Measurements from ENCODE around the gene COL3A1.

COL3A1 gene

DNA sequence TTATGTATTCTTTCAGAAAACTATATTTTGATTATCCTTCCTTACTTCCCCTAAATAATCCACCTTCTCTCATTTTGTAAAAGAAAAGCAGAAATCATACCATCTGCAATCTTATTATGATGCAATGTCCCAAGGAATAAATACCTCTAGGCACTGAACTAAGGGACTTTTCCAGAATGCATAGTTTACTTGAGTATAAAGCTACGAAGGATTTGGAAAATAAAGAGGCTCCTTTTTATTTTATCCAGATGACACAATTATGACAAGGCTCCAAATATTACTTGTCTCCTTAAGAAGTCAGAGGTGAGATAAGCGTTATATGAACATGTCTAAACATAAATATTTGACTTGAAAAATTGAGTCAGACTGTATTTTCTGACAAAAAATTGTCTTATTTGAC lies 72.1 kb downstream of the COL3A1 start:
- no peak for DNase-seq (ENCODE audit: extremely low read depth, low read depth)
- TF ChIP-seq, protein P1, sequence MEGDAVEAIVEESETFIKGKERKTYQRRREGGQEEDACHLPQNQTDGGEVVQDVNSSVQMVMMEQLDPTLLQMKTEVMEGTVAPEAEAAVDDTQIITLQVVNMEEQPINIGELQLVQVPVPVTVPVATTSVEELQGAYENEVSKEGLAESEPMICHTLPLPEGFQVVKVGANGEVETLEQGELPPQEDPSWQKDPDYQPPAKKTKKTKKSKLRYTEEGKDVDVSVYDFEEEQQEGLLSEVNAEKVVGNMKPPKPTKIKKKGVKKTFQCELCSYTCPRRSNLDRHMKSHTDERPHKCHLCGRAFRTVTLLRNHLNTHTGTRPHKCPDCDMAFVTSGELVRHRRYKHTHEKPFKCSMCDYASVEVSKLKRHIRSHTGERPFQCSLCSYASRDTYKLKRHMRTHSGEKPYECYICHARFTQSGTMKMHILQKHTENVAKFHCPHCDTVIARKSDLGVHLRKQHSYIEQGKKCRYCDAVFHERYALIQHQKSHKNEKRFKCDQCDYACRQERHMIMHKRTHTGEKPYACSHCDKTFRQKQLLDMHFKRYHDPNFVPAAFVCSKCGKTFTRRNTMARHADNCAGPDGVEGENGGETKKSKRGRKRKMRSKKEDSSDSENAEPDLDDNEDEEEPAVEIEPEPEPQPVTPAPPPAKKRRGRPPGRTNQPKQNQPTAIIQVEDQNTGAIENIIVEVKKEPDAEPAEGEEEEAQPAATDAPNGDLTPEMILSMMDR (IDR thresholded peaks at IDR 0.05; ENCODE audit: low read depth, low read length, missing control alignments), result no peak
- no peak overlapping the region for H3K4me3 ChIP-seq (replicated peaks; ENCODE audit: low read depth, low read length)

- no peak for DNase-seq (ENCODE audit: extremely low read depth, low read depth)
- TF ChIP-seq, protein P1 (IDR thresholded peaks at IDR 0.05; ENCODE audit: low read depth, low read length, missing control alignments), result no peak
- H3K4me3 ChIP-seq (replicated peaks; ENCODE audit: low read depth, low read length), result no peak overlapping the region
These were observed 73.2 kb downstream of the COL3A1 start for GRCh38 chr2:189047171-189047888.

- no peak overlapping the region for H3K4me3 ChIP-seq (replicated peaks; ENCODE audit: low read depth, low read length)
- TF ChIP-seq, protein P1 (IDR thresholded peaks at IDR 0.05; ENCODE audit: low read depth, low read length, missing control alignments), result no peak
- DNase-seq (ENCODE audit: extremely low read depth, low read depth), result no peak
These were observed 74.0 kb downstream of the COL3A1 start for GRCh38 chr2:189048189-189048588.

GRCh38 chr2:189049709-189050164 lies 75.6 kb downstream of the COL3A1 start:
- TF ChIP-seq, protein P1 (IDR thresholded peaks at IDR 0.05; ENCODE audit: low read depth, low read length, missing control alignments), result no peak

DNA sequence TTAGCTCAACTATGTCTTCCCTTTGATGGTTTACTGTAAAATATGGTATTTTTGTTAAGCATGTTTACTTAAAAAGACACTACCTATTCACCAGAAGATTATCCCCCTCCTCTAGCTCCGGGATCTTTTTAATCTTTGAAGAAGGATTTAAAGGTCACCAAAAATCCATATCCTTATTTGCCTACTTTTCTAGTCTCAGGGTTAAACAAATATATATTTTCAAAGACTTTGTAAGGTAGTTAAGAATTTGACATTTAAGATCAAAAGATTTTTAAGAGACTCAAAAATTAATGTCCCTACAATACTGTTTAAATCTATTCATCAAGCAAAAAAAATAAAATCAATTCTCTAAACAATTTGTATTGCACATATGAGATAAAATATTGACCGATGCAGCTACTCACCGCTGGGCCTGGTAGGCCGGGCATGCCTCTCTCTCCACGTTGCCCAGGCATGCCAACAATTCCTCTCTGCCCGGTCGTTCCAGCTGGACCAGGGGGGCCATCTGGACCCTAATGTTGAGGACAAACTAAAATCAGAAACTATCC lies 76.1 kb downstream of the COL3A1 start:
- no peak overlapping the region for H3K4me3 ChIP-seq (replicated peaks; ENCODE audit: low read depth, low read length)
- no peak for DNase-seq (ENCODE audit: extremely low read depth, low read depth)
- TF ChIP-seq, protein P1 (IDR thresholded peaks at IDR 0.05; ENCODE audit: low read depth, low read length, missing control alignments), result no peak

More at GRCh38 chr2:189049709-189050164, 75.6 kb downstream of the COL3A1 start:
- no peak overlapping the region for H3K4me3 ChIP-seq (replicated peaks; ENCODE audit: low read depth, low read length)
- DNase-seq (ENCODE audit: extremely low read depth, low read depth), result no peak

DNA sequence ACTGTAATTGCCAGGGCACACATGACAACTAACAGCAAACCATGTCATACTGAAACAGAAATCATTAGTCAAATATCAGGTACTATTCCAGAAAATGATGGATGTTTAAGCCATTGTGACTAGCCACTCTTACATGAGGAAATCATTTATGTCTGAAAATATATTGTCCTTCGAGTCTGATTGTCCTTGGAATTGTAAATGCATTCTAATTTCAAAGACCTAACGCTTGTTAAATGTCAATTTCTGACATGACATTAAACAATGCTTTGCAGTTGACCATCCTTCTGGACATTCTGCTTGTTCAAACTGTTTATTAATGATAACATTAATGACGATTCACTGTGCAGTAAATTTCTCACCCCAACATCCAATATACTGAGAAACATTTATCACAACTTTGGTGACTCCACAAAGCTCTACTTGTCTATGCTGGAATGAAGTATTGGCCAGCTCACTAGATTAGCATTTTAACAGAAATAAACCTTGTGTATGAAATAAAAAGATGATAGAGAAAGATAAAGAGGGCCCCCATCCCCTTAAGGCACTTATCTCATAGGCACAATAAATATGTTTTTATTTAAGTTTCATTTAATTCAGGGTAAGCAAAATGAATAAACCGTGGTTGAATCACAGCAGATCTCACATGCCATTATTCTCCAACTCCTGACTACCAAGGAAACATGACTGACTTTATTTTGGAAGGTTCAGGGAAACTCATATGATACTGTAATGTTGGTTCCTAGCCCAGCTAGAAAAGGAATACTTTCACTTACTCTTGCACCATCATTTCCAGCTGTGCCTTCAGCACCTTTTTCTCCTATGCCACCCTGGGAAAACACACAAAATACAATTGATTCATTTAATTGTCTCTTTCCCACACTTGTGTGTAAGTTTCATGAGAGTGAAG lies 82.3 kb downstream of the COL3A1 start:
- TF ChIP-seq, protein P1 (IDR thresholded peaks at IDR 0.05; ENCODE audit: low read depth, low read length, missing control alignments), result no peak
- no peak overlapping the region for H3K4me3 ChIP-seq (replicated peaks; ENCODE audit: low read depth, low read length)
- DNase-seq (ENCODE audit: extremely low read depth, low read depth), result no peak
